GM12872 (cell line): ENCODE measurements around the gene PAAF1.

Experiments used
- TF ChIP-seq, protein P1 (sequence below): IDR thresholded peaks from 3 replicates; pipeline ENCODE4 v1.5.1; 2011; ENCODE audit warnings: low read depth, mild to moderate bottlenecking, low read length, moderate library complexity; ENCODE audit not compliant: insufficient read depth

Gene PAAF1

DNA sequence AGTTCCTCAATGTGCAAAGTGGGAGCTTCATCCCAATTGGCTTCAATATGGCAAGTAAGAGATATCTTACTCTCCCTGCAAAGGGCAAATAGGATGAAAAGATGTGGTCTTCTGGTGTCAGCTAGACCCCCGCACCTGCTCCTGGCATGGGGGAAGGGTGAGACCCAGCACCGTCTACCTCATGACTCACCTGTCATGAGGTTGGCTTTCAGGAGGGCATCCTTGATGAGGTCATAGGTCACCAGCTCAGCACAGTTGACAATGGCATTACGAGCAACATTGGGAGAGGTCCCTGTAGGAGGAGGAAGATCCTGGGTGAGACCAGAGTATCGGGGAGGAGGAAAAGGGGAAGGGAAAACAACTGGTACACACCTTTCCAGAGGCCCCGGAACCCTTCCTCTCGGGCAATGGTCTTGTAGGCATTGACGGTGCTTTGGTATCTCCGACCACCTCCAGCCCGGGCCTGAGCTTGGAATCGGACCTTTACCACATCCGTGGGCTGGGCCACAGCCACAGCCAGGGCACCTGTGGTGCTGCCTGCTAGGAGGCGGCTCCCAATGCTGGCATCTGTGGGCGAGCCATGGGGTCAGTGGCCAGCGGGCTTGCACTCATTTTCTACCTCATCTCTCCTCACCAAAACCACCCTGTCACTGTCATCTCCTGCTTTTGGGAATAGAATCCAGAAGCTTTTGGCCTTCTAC, 99.8 kb downstream of the PAAF1 start:
- TF ChIP-seq, protein P1, sequence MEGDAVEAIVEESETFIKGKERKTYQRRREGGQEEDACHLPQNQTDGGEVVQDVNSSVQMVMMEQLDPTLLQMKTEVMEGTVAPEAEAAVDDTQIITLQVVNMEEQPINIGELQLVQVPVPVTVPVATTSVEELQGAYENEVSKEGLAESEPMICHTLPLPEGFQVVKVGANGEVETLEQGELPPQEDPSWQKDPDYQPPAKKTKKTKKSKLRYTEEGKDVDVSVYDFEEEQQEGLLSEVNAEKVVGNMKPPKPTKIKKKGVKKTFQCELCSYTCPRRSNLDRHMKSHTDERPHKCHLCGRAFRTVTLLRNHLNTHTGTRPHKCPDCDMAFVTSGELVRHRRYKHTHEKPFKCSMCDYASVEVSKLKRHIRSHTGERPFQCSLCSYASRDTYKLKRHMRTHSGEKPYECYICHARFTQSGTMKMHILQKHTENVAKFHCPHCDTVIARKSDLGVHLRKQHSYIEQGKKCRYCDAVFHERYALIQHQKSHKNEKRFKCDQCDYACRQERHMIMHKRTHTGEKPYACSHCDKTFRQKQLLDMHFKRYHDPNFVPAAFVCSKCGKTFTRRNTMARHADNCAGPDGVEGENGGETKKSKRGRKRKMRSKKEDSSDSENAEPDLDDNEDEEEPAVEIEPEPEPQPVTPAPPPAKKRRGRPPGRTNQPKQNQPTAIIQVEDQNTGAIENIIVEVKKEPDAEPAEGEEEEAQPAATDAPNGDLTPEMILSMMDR = no peak

DNA sequence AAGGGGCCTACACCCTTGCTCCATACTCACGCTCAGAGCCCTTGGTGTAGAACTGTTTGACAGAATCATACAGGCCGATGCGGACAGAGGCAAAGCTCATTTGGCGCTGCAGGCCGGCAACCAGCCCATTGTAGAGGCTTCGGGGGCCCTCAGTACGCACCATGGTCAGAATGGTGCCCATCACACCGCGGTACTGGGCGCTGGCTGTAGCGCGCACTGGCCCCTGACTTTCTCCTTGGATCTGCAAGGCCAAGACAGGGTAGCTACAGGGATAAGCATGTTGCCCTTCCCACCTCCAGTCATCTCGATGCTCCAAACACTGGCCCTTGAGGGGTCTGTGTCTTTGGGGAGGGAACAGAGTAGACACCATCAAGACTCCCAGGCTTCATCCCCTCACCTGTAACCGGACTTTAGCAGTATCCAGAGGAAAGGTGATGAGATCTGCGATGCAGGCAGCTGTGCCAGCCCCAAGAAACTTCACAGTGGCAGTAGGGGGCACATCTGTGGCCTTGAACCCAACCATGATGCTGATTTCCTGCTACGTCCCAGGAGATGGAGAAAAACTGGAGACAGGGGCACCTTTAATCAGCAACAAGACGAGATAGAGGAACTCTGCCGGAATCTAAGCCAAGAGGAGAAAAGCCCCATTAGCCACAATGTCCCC, 101.2 kb downstream of the PAAF1 start:
- TF ChIP-seq, protein P1 = no peak

DNA sequence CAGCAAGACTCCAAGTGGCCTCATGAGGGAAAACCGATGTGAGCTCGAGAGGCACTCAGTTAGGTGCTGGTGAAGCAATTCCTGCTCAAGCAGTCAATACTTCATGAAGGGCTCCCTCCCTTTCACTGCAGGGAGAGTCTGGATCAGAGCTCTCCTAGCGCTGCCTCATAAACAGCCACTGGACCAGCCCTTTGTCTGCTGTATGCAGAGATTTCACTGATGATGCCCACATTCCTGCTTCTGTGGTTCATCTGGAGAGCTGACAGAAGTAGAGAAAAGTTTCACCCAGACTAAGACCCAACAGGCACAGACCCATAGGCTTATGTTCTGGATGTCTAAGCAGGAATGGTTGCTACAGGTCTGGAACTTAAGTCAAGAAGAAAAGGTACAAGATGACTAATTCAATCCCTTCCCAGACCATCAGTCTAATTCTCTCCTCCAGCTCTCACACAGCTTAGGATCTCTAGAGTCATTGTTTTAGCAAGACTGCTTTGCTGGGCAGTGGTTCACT, 101.8 kb downstream of the PAAF1 start:
- TF ChIP-seq, protein P1 = no peak

DNA sequence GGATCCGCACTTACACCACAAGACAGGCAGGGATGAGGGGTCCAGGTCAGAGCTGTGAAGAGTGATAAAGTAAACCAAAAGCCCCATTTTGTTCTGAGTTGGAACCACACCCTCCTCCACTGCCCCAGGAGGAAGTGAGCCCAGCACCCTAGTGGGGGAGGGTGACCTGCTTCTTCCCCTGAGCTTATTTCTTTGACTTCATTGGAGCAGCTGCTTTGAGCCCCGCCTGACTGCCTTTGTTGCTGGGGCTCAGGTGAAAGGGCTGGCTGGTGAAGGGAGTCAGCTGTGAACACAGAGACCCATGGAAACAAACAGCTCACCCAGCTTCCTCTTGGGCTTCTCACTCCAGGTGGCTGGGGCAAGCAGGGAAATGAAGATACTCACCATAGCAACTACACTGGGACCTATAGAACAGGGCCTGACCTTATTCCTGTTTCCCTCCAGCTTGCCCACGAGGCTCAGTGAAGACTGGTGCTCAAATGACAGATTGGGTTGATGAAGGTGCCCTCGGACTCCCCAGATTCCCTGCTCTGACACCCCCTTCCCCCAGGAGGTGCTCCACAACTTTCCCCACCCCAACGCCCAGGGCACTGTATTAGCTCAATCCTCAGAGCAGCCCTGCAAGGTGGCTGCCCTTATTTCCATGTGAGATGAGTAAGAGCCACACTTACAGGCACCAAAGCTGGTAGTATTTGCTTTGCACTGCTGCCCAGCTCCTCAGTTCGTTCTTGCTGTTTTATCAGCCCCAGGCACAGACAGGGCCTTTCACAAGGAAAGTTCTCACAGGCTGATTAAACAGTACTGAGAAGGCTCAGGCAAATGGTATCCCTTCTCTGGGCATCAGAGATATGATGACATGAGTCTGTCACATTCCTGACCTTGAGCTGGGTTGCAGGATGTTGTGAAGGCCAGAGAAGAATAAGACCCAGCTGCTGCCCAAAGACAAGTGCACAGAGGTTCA, 103.5 kb downstream of the PAAF1 start:
- TF ChIP-seq, protein P1 = no peak
